ENCODE measurements around the gene PKHD1.

GRCh38 chr6:52115145-52115741, 27.8 kb upstream of the PKHD1 start:
- TF ChIP-seq POLR2A (IDR thresholded peaks at IDR 0.05) (no peak), CTCF (IDR thresholded peaks at IDR 0.05) (no peak), POLR2AphosphoS5 (IDR thresholded peaks at IDR 0.05; ENCODE audit: insufficient read depth in 1 of 2, low read depth in 1 of 2) (no peak)
